ENCODE results near the gene FIP1L1. TPM values are rescaled to one million over a fixed set of nuclear protein-coding genes. Genes with fewer than 3 reads are reported as not detected.

The FIP1L1 gene
- total and polyA plus RNA-seq, 2 donors (not counting 3 experiments of a cell fraction or from before 2014, with no cell fraction given), result 18.9 to 51.9 TPM

DNA sequence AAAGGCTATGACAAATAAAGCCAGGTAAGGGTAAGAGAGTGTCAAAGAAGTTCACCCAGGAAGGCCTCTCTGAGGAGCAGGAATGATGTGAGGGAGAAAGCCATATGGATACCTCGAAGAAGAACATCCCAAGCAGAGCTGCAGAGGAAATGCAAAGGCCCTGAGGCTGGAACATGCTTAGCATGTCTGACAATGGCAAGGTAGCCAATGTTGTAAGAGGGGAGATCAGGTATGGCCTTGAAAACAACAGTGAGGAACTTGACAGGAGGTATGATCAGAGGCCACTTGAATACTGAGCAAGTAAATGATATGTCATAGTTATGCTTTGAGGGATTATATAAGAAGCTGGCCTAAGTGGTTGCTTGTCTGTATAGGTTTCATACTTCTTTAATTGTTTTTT is 15.3 kb upstream of the FIP1L1 start:
- Histone ChIP-seq H3K4me1 (ENCODE audit: control insufficient read depth, extremely low read depth, insufficient read depth, low read length) (peaks cover 17% of the 10 kb centered on the region), H3K27ac (ENCODE audit: insufficient read depth, low read depth, low read length) (no peak overlapping the region), H4K20me1 (replicated peaks; ENCODE audit: control insufficient read depth, extremely low read depth, insufficient read depth, low read length) (no peaks in the 10 kb centered on the region), H3K4me3 (replicated peaks in 1 of 3; ENCODE audit: insufficient read depth in 1 of 3, low read depth in 1 of 3, low read length in 3 of 3) (no peak overlapping the region), H3K9ac (replicated peaks; ENCODE audit: extremely low read depth, insufficient read depth, low read length) (no peak overlapping the region), H2AFZ (ENCODE audit: low read depth, low read length) (no peak overlapping the region), H3K4me2 (ENCODE audit: insufficient read depth, low read length) (no peak overlapping the region), H3K9me3 (replicated peaks; ENCODE audit: control insufficient read depth, insufficient read depth, low read length) (no peaks in the 10 kb centered on the region), H3K79me2 (ENCODE audit: control insufficient read depth, insufficient read depth, low read length) (peaks cover 27% of the 10 kb centered on the region), H3K27me3 (ENCODE audit: control insufficient read depth in 2 of 2, insufficient read depth in 2 of 2, low read length in 2 of 2) (no peaks in the 10 kb centered on the region), H3K36me3 (ENCODE audit: control insufficient read depth in 2 of 2, extremely low read depth in 1 of 2, insufficient read depth in 2 of 2, low read length in 2 of 2) (no peaks in the 10 kb centered on the region), H3K9me1 (replicated peaks; ENCODE audit: control insufficient read depth, extremely low read depth, insufficient read depth, low read length) (no peaks in the 10 kb centered on the region)
- ChIA-PET CTCF (no interaction called here), POLR2A (no interaction called here)
- intact Hi-C loops (cut with micrococcal nuclease) (loop anchor here (10.0 kb wide), 1 partner anchor 347 kb away; no protein-coding TSS in a partner anchor), dilution Hi-C loops (cut with MboI; ENCODE audit: extremely low pct_ligation_motif_present, low sequenced_read_pairs) (no loop called here)
- DNase-seq (ENCODE audit: low read depth, low spot score), result no peak
- TF ChIP-seq MAX (IDR thresholded peaks at IDR 0.05; ENCODE audit: insufficient read depth, insufficient read length) (no peak), MYC (IDR thresholded peaks at IDR 0.05; ENCODE audit: low read depth, low read length) (no peak), FOS (IDR thresholded peaks at IDR 0.05; ENCODE audit: borderline replicate concordance, insufficient read depth, low read length) (no peak), JUN (IDR thresholded peaks at IDR 0.05; ENCODE audit: borderline replicate concordance, insufficient read depth, insufficient read length, low read depth) (no peak), EZH2 (IDR thresholded peaks at IDR 0.05; ENCODE audit: borderline replicate concordance, low read depth, low read length, severe bottlenecking) (no peak), POLR2A (IDR thresholded peaks at IDR 0.05; ENCODE audit: low read depth, low read length) (no peak), POLR2AphosphoS5 (IDR thresholded peaks at IDR 0.05; ENCODE audit: insufficient read depth, low read depth, low read length) (no peak), GATA2 (IDR thresholded peaks at IDR 0.05; ENCODE audit: insufficient read depth, insufficient read length, low read depth, low read length) (no peak)
- TF ChIP-seq, protein P1, sequence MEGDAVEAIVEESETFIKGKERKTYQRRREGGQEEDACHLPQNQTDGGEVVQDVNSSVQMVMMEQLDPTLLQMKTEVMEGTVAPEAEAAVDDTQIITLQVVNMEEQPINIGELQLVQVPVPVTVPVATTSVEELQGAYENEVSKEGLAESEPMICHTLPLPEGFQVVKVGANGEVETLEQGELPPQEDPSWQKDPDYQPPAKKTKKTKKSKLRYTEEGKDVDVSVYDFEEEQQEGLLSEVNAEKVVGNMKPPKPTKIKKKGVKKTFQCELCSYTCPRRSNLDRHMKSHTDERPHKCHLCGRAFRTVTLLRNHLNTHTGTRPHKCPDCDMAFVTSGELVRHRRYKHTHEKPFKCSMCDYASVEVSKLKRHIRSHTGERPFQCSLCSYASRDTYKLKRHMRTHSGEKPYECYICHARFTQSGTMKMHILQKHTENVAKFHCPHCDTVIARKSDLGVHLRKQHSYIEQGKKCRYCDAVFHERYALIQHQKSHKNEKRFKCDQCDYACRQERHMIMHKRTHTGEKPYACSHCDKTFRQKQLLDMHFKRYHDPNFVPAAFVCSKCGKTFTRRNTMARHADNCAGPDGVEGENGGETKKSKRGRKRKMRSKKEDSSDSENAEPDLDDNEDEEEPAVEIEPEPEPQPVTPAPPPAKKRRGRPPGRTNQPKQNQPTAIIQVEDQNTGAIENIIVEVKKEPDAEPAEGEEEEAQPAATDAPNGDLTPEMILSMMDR (IDR thresholded peaks at IDR 0.05; ENCODE audit: extremely low read depth in 1 of 2, insufficient read depth in 1 of 2, low read depth in 1 of 2, low read length in 2 of 2), result no peak
- BruUV-seq (replicated peaks), result no TSS peak
- FAIRE-seq, result no peak

All from endothelial cell of umbilical vein (primary cell).